ENCODE results near the gene SULT1B1. TPM values are rescaled to one million over a fixed set of nuclear protein-coding genes. Genes with fewer than 3 reads are reported as not detected.

The SULT1B1 gene
- total RNA-seq (1 to 10 TPM in 2 of 10 donors, under 1 TPM in 8; 0.24 to 2.7 (median 0.44) TPM), polyA plus RNA-seq (under 1 TPM; 0.22 to 0.45 TPM)
- long read RNA-seq, donor 1: 0 reads
- long read RNA-seq, donor 2: 0 reads
- long read RNA-seq, donor 3, partial matches to known transcripts: 0 of 1 reads
- long read RNA-seq, donor 3, other reads (novel, unspliced or antisense): 1 of 1 reads

DNA sequence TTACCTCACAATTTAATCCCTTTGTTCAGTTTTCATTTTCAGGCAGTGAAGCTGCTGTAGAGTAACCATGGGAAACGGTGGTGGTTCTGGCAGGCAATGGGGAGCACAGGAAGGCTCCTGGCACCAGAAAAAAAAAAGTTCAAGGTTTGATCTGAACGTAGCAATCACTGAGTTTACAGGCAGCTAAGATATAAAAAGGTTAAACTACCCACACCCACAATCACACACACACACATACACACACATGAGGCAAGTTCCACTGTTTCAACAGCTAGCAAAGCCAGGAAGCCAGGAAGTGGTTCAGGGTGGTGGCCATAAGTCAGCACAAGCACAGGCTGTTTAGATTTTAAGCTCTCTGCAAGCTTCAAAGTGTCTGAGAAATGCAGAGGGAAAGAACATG lies at the start of gene SULT1B1:
Gene SULT1B1, minus strand, starts transcription at position 166 of the 400 bp plus-strand sequence. CDS start 5,403 bp downstream, outside the sequence.
- DNase-seq (no peak), ATAC-seq (peak in 6 of 8 donors; percentile 34 to 61 (median 53))
- peaks cover 0 to 18% (median 0%) of the 10 kb centered on the region in 9 donors for H3K4me1 ChIP-seq
- TF ChIP-seq, protein P1, sequence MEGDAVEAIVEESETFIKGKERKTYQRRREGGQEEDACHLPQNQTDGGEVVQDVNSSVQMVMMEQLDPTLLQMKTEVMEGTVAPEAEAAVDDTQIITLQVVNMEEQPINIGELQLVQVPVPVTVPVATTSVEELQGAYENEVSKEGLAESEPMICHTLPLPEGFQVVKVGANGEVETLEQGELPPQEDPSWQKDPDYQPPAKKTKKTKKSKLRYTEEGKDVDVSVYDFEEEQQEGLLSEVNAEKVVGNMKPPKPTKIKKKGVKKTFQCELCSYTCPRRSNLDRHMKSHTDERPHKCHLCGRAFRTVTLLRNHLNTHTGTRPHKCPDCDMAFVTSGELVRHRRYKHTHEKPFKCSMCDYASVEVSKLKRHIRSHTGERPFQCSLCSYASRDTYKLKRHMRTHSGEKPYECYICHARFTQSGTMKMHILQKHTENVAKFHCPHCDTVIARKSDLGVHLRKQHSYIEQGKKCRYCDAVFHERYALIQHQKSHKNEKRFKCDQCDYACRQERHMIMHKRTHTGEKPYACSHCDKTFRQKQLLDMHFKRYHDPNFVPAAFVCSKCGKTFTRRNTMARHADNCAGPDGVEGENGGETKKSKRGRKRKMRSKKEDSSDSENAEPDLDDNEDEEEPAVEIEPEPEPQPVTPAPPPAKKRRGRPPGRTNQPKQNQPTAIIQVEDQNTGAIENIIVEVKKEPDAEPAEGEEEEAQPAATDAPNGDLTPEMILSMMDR (IDR thresholded peaks at IDR 0.05): no peak
- intact Hi-C loops (cut with DNase I): no loop called here
- H3K36me3 ChIP-seq: no peaks in the 10 kb centered on the region
- WGBS, 2 donors: 40 to 46% methylated on average over 2 of the region's 2 CpGs
- no peaks in the 10 kb centered on the region for H3K9me3 ChIP-seq
- peak within 1 kb of the TSS in 2 of 10 donors; percentile 13 to 70 for H3K27ac ChIP-seq
- no peaks in the 10 kb centered on the region for H3K27me3 ChIP-seq
- peak within 1 kb of the TSS in 2 of 10 donors; percentile 1 to 30 for H3K4me3 ChIP-seq

DNA sequence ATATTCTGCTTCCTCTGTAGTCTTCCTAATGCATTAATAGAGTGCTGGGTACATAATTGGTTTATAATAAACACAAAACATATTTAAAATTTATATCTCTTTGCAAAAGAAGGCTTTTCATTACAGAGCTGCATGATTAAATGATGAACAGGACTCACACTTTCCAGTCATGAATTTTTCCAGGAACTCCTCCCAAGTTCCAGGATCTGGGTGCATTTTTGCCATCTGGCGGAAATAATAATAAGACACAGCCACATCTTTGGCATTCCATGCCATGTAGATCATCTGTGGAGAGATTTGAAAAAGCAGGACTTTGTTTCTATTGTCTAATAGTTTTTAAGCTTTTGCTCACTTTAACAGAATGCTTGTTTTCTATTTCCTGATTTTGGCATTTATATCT lies 40.2 kb upstream of the SULT1B1 start:
- DNase-seq: no peak
- intact Hi-C loops (cut with DNase I): no loop called here
- no peak overlapping the region for H3K27ac ChIP-seq
- H3K4me3 ChIP-seq: no peak overlapping the region
- H3K4me1 ChIP-seq: no peaks in the 10 kb centered on the region
- TF ChIP-seq, protein P1 (IDR thresholded peaks at IDR 0.05): no peak
- peaks cover 0 to 13% (median 0%) of the 10 kb centered on the region in 11 donors for H3K9me3 ChIP-seq
- H3K27me3 ChIP-seq: no peaks in the 10 kb centered on the region
- no peak for ATAC-seq
- 91 to 93% methylated on average over 1 of the region's 1 CpG for WGBS, 2 donors
- H3K36me3 ChIP-seq: no peaks in the 10 kb centered on the region

DNA sequence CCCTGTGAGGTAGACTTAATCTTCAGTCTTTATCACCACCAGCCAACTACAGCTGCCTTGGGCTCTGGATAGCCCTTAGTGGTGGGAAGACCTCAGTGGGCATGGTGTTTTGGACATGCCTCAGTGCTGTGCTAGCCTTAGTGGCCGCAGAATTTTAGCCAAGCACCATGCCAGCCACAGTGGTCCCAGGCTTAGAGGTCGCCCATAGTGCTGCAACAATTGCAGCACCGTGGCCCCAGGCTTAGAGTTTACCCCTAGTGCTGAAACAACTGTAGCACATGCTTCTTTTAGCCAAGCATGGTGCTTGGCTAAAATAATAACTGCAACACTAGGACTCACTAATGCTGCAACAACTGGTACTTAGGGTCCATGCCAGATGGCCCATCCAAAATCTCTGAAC lies 38.9 kb upstream of the SULT1B1 start:
- Histone ChIP-seq H3K9me3 (peaks cover 0 to 13% (median 0%) of the 10 kb centered on the region in 11 donors), H3K4me1 (no peaks in the 10 kb centered on the region), H3K27ac (no peak overlapping the region), H3K4me3 (no peak overlapping the region), H3K27me3 (no peaks in the 10 kb centered on the region), H3K36me3 (no peaks in the 10 kb centered on the region)
- no peak for DNase-seq
- TF ChIP-seq, protein P1 (IDR thresholded peaks at IDR 0.05): no peak
- ATAC-seq: no peak
- intact Hi-C loops (cut with DNase I): no loop called here
- WGBS, 2 donors: 84 to 92% methylated on average over 3 of the region's 3 CpGs

DNA sequence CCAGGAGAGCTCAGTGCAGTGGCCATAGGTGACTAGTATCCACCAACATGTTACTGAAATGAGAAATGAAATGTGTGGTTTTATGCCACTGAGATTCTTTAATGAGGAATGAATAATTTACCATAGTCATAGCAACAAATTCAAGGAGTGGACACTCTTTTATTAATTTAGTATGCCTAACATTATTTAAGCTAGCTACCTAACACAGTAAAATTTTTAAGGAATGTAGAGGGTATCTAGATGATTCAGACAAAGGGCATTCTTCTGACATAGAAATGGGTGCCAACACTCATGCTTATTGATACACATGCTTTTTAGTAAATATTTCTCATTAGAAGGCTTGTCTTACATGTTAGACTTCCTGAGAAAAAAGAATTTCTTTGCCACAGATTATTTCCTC lies 33.3 kb upstream of the SULT1B1 start:
- no peak overlapping the region for H3K27ac ChIP-seq
- no peak for ATAC-seq
- H3K36me3 ChIP-seq: no peaks in the 10 kb centered on the region
- H3K27me3 ChIP-seq: no peaks in the 10 kb centered on the region
- H3K9me3 ChIP-seq: no peaks in the 10 kb centered on the region
- H3K4me3 ChIP-seq: no peak overlapping the region
- intact Hi-C loops (cut with DNase I): no loop called here
- TF ChIP-seq, protein P1 (IDR thresholded peaks at IDR 0.05): no peak
- H3K4me1 ChIP-seq: no peaks in the 10 kb centered on the region
- no peak for DNase-seq
